ENCODE measurements around the gene MOB1B.

GRCh38 chr4:70877556-70877955, 24.6 kb upstream of the MOB1B start:
- TF ChIP-seq CTCF (IDR thresholded peaks at IDR 0.05; ENCODE audit: low read length) (no peak), EZH2 (optimal IDR thresholded peaks at IDR 0.05; ENCODE audit: low read depth, low read length) (no peak), EZH2phosphoT487 (IDR thresholded peaks at IDR 0.05; ENCODE audit: low read length) (no peak)

Data from MM.1S (cell line).